Effector memory CD4-positive, alpha-beta T cell (primary cell): ENCODE measurements around the gene PGAM4.
"Not testable (repeated sequence)": the region's sequence is repeated elsewhere in the genome, so short reads cannot be mapped to it uniquely, and the experiment has no call there.

Experiments used
- DNase-seq, 3 donors: peaks; one replicate each; pipeline ENCODE4 v3.0.0-alpha.2; 2020
- H3K27ac ChIP-seq: 2 replicates; pipeline ENCODE4 v1.7.0; 2013; ENCODE audit warnings: mild to moderate bottlenecking, low read length, moderate library complexity; ENCODE audit not compliant: insufficient read depth, poor library complexity, severe bottlenecking
- H3K27me3 ChIP-seq: replicated peaks from 2 replicates; pipeline ENCODE4 v1.7.0; 2013; ENCODE audit warnings: mild to moderate bottlenecking, low read length; ENCODE audit not compliant: insufficient read depth, control insufficient read depth, poor library complexity, severe bottlenecking
- H3K36me3 ChIP-seq: 2 replicates; pipeline ENCODE4 v1.7.0; 2013; ENCODE audit warnings: mild to moderate bottlenecking, low read length, moderate library complexity; ENCODE audit not compliant: control insufficient read depth, insufficient read depth
- H3K4me1 ChIP-seq: 2 replicates; pipeline ENCODE4 v1.7.0; 2013; ENCODE audit warnings: low read length, mild to moderate bottlenecking; ENCODE audit not compliant: control insufficient read depth, insufficient read depth, poor library complexity, severe bottlenecking
- H3K4me3 ChIP-seq: 2 replicates; pipeline ENCODE4 v1.7.0; 2013; ENCODE audit warnings: low read length, low read depth, mild to moderate bottlenecking; ENCODE audit not compliant: insufficient read depth, poor library complexity, severe bottlenecking
- H3K9me3 ChIP-seq: 2 replicates; pipeline ENCODE4 v1.7.0; 2013; ENCODE audit warnings: mild to moderate bottlenecking, low read length, moderate library complexity; ENCODE audit not compliant: control insufficient read depth

The PGAM4 gene

DNA sequence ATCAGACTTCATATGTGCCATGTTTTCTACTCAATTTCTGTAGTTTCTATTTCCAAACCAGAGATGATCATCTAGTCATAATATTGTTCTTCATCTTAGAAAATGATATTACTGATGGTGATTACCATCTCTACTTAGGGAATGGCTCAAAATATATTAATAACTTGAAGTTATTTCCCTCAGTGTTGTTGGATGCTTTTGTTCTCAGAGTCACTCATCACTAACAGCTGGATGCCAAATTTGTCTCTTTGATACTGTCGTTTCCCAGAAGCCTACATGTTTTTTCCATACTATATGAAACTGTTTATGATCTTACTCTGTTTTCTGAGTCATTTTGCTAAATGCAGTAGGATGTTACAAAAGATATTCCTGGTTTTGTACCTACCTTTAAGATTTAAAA lies 8.9 kb downstream of the PGAM4 start:
- Histone ChIP-seq H3K4me3 (no peak overlapping the region), H3K4me1 (no peaks in the 10 kb centered on the region)
- DNase-seq: no peak

DNA sequence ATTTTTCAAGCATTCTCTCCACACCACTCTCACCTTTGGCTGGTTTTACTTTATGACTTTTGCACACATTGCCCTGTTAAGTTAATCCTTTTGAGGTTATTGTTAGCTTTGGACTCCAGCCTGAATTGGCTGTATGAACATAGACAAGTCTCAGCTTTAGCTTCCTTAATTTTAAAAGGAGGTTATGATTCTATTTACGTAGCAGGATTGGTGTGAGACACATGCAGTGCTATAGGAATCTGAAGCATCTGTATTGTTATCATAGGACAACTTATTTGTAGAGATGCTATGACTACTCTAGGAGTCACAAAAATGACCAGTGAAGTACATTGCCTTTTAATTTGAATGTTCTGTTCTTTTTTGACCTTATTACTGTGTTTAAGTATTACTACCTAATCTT lies 15.7 kb downstream of the PGAM4 start:
- Histone ChIP-seq H3K4me1 (no peaks in the 10 kb centered on the region), H3K9me3 (no peaks in the 10 kb centered on the region), H3K27ac (no peak overlapping the region), H3K36me3 (no peaks in the 10 kb centered on the region), H3K4me3 (no peak overlapping the region), H3K27me3 (no peaks in the 10 kb centered on the region)
- DNase-seq: no peak

More for the DNA sequence above, 8.9 kb downstream of the PGAM4 start:
- Histone ChIP-seq H3K9me3 (no peaks in the 10 kb centered on the region), H3K27ac (no peak overlapping the region), H3K27me3 (no peaks in the 10 kb centered on the region), H3K36me3 (no peaks in the 10 kb centered on the region)

DNA sequence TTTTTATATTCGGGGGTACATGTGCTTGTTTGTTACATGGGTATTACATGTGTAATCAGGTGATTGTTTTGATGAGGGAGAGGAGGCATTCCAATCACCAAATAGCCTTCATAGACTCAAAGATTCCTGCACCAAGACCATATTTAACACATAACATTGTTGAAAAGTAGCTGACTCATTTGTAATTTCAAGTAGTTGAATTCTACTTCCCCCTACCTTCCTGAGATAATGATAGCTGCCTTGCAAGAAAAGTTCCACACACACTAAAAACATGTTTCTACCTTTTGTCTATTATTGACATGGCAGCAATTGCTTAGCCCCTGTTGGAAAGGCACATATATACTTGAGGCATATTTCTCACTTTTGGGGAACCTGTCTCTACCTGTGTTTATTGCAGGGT lies 16.1 kb downstream of the PGAM4 start:
- H3K4me3 ChIP-seq: no peak overlapping the region
- H3K27ac ChIP-seq: no peak overlapping the region
- no peaks in the 10 kb centered on the region for H3K27me3 ChIP-seq
- DNase-seq: no peak
- no peaks in the 10 kb centered on the region for H3K9me3 ChIP-seq
- no peaks in the 10 kb centered on the region for H3K4me1 ChIP-seq
- no peaks in the 10 kb centered on the region for H3K36me3 ChIP-seq

DNA sequence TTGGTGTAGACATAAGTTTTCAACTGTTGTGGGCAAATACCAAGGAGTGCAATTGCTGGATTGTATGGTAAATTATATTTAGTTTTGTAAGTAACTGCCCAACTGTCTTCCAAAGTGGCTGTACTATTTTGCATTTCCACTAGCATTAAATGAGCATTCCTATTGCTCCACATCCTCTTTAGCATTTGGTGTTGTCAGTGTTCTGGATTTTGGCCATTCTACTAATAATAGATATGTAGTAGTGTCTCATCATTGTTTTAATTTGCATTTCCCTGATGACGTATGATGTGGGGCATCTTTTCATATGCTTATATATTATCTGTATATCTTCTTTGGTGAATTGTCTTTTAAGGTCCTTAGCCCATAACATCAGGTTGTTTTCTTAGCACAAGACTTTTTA lies 17.3 kb downstream of the PGAM4 start:
- DNase-seq: no peak
- Histone ChIP-seq H3K4me3 (no peak overlapping the region), H3K9me3 (no peaks in the 10 kb centered on the region), H3K4me1 (no peaks in the 10 kb centered on the region), H3K36me3 (no peaks in the 10 kb centered on the region), H3K27ac (no peak overlapping the region), H3K27me3 (no peaks in the 10 kb centered on the region)

DNA sequence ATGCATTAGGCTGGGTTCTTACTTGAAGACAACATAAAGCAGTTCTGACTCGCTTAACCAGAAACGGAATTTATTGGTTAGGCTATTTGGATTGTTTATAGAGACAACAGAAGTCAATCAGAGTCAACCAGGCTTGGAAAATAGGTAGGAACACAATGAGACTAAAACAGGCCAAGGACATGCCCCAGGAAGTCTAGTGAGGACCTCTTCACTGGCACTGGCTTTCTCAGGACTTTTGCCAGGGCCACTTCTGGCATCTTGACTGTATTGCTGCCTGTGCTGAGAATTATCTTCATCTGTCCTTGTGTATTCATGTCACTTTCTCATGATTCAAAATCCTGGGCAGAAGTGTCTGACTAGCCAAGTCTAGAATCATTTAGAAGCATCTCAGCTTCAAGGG lies 19.6 kb downstream of the PGAM4 start:
- H3K27ac ChIP-seq: no peak overlapping the region
- H3K4me3 ChIP-seq: no peak overlapping the region
- H3K9me3 ChIP-seq: no peaks in the 10 kb centered on the region
- H3K4me1 ChIP-seq: no peaks in the 10 kb centered on the region
- no peak for DNase-seq
- no peaks in the 10 kb centered on the region for H3K36me3 ChIP-seq
- no peaks in the 10 kb centered on the region for H3K27me3 ChIP-seq

DNA sequence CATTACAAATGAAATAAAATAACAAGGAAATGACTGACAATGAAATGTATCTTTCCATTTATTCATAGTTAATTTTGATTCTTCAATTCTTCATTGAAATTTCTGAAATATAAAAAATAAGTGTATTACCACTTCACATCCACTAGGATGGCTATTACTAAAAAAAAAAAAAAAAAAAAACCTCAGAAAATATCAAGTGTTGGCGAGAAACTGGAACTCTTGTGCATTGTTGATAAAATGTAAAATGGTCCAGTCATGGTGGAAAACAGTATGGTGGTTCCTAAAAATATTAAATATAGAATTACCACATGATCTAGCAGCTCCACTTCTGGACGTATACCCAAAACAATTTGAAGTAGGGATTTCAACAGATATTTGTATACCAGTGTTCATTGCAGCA lies 22.9 kb downstream of the PGAM4 start:
- no peaks in the 10 kb centered on the region for H3K27me3 ChIP-seq

DNA sequence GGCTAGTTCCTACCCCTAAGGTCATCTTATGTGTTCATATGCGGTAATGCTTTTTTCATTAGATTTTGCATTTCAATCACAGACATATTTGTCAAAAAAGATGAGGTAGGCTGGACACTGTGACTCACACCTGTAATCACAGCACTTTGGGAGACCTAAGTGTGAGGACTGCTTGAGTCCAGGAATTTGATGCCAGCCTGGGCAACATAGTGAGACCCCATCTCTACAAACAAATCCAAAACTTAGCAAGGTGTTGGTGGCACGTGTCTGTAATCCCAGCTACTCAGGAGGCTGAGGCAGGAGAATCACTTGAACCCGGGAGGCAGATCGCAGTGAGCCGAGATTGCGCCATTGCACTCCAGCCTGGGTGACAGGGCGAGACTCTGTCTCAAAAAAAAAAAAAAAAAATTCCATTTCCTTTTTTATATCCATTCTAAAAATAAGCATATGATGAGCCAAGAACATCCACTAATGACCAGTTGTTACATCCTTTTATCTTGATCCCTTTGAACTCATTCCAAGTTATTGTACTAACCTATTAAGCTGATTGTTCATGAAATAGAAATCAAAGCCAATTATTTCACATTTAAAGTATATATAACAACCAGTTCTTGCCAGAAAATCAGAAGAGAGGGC lies 23.4 kb downstream of the PGAM4 start:
- H3K9me3 ChIP-seq: no peaks in the 10 kb centered on the region
- no peak overlapping the region for H3K4me3 ChIP-seq
- H3K27me3 ChIP-seq: no peaks in the 10 kb centered on the region
- H3K4me1 ChIP-seq: no peaks in the 10 kb centered on the region
- H3K36me3 ChIP-seq: no peaks in the 10 kb centered on the region
- no peak for DNase-seq
- no peak overlapping the region for H3K27ac ChIP-seq

More for the DNA sequence above, 22.9 kb downstream of the PGAM4 start:
- Histone ChIP-seq H3K9me3 (no peaks in the 10 kb centered on the region), H3K36me3 (no peaks in the 10 kb centered on the region), H3K27ac (no peak overlapping the region), H3K4me3 (no peak overlapping the region), H3K4me1 (no peaks in the 10 kb centered on the region)
- no peak for DNase-seq

DNA sequence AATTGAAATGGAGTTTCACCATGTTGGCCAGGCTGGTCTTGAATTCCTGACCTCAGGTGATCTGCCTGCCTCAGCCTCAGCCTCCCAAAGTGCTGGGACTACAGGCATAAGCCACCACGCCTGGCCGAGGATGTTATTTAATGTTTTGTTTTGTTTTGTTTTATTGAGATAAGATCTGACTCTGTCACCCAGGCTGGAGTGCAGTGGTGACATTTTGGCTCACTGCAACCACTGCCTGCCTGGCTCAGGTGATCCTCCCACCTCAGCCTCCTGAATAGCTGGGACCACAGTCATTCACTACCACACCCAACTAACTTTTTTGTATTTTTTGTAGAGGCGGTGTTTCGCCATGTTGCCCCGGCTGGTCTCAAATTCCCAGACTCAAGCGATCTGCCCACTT lies 24.4 kb downstream of the PGAM4 start:
- not testable (repeated sequence) for H3K27ac ChIP-seq, H3K36me3 ChIP-seq, DNase-seq

DNA sequence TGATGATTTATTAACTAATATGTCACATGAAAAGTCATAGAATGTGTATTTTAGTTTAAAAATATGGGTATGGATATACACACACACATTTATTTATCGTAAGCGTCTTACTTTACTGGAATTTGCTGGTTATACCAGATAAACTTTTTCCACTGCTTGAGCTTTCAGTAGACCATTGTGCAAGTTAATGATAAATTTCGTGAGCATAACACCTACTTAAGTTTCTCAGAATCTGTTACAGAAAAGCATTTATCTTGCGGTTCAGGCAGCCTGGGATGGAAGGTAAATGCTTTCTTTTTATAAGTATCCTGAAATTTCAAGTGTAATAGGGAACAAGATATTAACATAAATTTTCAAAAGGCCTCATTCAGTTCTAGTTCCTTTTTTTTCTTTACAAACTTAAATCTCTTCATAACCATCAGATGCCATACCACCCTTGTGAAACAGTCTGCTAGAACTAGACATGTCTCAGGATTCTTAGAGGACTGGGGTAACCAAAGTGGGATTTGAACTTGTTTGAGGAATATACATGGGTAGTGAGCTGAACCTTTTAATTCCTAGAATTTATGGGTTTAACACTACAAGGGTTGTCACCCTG lies 31.3 kb downstream of the PGAM4 start:
- no peak overlapping the region for H3K4me3 ChIP-seq
- DNase-seq: no peak
- H3K36me3 ChIP-seq: no peaks in the 10 kb centered on the region
- H3K4me1 ChIP-seq: no peaks in the 10 kb centered on the region
- H3K27me3 ChIP-seq: no peaks in the 10 kb centered on the region
- H3K9me3 ChIP-seq: no peaks in the 10 kb centered on the region
- no peak overlapping the region for H3K27ac ChIP-seq

More for the DNA sequence above, 24.4 kb downstream of the PGAM4 start:
- H3K4me1 ChIP-seq, H3K9me3 ChIP-seq, H3K27me3 ChIP-seq, H3K4me3 ChIP-seq: not testable (repeated sequence)

DNA sequence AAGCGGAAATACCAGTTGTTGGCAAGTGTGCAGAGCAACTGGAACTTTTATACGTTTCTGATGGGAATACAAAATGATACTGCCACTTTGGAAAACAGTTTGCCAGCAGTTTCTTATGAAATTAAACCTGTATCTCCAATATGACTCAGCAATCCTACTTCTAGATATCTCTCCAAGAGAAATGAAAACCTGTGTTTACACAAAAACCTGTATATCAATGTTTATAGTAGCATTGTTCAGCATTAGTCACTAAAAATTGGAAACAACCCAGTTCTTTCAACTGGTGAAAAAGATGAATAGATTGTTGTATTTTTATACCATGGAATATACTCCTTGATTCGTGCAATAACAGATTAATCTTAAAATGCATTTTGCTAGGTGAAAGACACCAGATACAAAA lies 32.1 kb downstream of the PGAM4 start:
- no peak overlapping the region for H3K27ac ChIP-seq
- no peaks in the 10 kb centered on the region for H3K4me1 ChIP-seq
- H3K36me3 ChIP-seq: no peaks in the 10 kb centered on the region
- H3K4me3 ChIP-seq: no peak overlapping the region
- H3K27me3 ChIP-seq: no peaks in the 10 kb centered on the region
- no peak for DNase-seq
- H3K9me3 ChIP-seq: no peaks in the 10 kb centered on the region
